ENCODE results near the gene FBF1.

The FBF1 gene

DNA sequence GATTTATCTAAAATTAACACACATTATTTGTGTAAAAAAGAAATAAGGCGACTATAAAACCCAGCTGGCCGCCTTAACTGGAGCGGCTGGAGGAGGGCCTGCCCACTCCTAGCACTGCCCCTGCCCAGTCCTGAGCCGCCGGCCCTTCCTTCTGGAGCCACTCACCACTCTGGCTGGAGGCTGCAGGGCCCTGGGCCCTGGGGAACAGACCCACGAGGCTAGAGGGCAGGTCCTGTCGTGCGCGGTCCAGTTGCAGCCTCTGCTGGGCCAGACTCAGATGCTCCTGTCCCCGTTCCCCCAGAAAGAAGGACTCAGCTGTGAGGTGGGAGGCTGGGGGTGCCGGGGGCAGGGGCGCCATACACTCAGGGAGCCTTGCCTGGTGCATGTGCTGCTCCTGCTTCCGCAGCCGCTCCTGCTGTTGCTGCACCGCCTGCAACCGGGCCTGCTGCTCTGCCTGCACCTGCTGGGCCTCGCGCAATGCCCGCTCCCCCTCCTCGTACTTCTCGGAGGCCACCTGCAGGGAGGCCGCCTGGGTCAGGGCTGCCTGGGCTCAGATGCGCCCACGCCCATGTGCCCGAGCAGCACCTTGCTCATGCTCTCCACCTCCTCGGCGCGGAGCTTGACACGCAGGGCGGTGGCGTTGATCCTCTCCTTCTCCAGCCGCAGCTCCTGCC, 27.2 kb downstream of the FBF1 start:
- peak; percentile 54 to 79 for DNase-seq

DNA sequence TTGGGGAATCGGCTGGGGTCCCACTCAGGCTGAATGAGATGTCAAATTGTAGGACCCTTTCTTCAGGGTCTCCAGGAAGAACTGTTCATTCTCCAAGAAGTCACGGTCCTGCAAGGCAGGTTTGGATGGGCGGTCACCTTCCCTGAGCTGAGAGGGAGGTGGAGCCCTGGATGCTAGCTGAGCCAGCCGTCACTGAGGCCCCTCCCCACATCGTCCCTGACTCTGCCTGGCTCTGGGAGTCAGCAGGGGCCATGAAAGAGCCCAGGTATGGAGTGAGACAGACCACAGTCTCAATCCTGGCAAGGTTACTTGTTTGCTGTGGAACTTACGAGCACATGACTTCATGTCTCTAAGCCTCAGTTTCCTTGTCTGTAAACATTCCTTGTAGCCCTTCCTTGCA, 30.1 kb downstream of the FBF1 start:
- DNase-seq = peak; percentile 28 to 52

DNA sequence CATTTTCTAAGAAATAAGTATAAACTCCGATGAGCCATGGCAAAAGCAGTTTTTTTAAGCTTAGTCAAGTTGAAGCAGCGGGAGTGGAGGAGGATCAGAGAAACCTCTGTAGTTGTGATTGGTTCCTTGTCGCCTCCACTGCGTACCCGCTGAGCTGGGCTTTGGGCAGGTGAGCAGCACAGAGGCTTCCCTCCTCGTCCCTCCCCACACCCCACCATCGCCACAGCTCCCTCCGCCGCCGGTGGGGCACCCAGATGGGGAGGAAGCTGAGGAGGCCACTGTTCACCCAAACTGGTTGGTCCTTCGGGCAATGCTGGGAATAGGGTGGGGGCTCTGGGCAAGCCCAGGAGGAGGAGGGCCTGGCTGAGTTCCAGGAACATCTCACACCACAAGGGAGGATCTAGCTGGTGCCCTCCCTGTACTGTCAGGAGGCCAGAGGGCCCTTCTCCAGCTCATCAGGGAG, 31.0 kb downstream of the FBF1 start:
- peak; percentile 90 to 92 for DNase-seq

DNA sequence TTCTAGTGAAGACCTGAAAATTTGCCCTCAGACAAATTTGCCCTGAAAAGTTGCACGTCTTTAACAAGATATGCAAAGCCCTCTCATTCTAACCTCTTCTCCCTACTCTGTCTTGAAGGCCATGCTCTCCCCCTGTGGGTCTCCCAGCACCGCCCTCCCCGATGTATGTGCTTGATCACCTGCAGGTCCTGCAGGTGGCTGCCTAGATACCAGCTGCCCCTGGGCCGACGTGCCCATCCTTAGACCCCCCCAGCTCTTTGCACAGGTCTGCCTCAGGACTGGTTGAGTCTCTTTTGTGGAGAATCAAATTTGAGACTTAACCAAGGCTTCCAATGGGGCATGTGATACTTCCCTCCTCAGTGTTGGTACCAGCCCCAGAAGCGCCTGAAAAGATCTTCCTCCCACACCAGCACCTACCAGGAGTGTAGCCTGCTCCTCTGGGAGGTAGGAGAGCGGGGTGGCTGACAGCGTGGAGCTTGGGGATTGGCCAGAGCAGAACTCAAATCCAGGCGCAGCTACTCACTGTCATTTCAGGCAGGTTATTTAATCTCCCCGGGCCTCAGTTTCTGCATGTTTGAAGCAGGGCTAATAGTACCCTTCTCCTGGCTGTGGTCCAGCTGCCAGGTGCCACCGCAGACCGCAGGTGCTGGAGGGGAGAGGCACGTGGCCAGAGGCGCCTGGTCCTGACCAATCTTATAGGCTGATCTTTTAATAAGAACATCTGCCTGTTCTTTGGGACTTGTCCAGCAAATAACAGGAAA, 31.6 kb downstream of the FBF1 start:
- DNase-seq = peak; percentile 85 to 92

DNA sequence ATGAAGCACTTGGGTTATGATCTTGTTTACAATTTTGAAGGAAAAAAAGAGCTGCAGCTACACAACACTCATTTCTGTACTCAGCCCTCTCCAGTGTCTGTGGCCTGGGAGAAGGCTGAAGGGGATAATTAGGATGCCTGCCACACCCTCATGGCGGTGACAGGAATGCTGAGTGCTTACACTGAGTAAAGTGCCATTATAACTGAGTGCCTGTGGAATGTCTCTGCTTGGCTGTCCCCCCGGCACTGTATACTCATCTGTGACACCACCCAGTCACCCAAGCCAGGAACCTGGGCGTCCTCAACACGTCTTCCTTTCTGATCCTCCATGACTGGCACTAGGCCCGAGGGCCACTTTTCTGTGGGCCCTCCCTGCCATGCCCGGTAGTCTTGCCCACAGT, 32.6 kb downstream of the FBF1 start:
- DNase-seq = no peak

DNA sequence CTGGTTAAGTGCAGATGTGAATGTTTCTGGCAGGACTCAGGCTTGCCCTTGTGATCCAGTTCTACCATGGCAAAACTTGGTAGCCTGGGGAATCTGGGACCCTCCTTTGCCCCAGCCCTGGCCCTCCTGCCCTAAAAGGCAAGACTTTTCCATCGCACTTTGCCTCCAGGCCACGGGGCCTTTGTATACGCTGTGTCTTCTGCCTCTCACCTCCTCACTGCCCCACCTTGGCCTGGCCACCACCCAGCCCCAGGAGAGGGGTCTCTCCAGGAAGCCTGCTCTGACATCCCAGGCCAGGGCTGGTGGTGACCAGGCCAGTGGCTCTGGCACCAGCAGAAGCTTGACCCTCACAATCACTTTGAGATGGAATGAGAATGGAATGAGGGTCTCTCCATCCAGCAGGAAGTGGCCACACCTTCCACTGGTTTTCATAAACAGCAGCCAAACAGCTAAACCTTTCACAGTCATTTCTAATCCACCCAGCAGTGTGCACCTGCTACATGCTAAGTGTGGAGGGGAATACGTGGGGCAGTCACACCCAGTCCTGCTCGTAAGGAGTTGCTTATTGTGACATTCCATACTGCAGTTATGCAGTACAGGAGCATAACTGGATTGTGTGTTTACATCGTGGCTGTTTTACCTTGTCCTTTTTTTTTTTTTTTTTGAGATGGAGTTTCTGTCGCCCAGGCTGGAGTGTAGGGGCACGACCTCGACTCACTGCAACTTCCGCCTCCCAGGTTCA, 34.5 kb downstream of the FBF1 start:
- no peak for DNase-seq

DNA sequence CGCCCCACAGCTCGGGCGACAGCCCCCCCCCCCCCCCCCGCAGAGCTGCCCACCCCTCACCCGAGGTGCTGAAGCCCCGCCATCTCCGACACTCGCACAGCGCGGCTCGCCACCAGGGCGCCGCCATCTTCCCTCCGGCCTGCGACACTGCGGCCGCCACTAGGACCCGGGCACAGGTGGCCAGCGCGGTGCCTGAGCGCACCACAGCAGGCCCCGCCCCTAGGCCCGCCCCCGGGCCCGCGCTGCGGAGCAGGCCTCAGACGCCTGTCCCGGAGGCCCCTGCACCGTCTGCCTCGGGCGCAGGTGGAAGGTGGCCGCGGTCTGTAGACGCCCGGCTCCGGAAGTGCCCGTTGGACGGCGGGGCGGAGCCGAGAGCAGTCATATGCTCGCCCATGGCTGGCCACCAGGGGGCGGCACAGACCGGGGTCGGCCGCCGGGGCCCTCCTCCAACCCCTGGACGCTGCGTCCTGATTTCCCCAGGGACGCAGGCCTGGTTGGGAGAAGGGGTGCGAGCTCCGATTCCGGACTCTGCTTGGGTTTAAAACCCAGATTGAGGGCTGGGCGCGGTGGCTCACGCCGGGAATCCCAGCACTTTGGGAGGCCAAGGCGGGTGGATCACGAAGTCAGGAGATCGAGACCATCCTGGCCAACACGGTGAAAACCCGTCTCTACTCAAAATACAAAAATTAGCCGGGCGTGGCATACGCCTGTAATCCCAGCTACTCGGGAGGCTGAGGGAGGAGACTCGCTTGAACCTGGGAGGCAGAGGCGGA, 35.9 kb downstream of the FBF1 start, which contains the start of gene MRPL38:
MRPL38 (minus strand) TSS at position 136 of the 773 bp plus-strand sequence; CDS start at position 127, 9 bp downstream.
- DNase-seq = peak; percentile 97 to 98

DNA sequence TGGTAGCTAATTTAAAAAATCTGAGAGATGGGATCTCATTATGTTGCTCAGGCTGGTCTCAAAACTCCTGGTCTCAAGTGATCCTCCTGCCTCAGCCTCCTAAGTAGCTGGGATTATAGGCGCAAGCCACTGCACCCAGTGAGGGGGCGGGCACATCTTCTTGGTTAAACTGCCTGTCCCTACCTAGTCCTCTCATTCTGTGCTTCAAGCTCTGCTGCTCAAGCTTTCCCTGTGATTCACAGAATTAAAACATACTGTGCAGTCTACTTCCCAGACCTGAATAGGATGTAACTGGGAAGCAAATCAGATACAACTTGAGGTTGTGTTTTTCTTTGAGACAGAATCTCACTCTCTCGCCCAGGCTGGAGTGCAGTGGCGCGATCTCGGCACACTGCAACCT, 38.4 kb downstream of the FBF1 start:
- DNase-seq = no peak

DNA sequence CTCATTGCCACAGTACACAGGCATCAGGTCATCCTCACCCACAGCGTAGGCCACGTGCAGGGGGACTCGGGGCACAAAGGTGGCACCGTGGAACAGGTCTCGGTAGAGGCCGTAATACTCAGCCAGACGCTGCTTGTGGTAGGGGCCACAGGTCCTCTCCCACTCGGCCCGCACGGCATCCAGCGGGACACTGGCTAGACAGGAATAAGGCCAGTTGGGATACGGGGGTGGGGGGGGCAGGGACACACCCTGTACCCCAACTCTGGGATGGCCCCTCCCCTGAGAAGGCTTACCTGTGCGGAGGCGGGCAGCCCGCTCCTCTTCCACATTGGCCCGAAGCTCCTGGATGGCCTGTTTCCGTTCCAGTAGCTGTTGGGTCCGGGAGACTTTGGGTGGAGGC, 39.1 kb downstream of the FBF1 start:
- no peak for DNase-seq

DNA sequence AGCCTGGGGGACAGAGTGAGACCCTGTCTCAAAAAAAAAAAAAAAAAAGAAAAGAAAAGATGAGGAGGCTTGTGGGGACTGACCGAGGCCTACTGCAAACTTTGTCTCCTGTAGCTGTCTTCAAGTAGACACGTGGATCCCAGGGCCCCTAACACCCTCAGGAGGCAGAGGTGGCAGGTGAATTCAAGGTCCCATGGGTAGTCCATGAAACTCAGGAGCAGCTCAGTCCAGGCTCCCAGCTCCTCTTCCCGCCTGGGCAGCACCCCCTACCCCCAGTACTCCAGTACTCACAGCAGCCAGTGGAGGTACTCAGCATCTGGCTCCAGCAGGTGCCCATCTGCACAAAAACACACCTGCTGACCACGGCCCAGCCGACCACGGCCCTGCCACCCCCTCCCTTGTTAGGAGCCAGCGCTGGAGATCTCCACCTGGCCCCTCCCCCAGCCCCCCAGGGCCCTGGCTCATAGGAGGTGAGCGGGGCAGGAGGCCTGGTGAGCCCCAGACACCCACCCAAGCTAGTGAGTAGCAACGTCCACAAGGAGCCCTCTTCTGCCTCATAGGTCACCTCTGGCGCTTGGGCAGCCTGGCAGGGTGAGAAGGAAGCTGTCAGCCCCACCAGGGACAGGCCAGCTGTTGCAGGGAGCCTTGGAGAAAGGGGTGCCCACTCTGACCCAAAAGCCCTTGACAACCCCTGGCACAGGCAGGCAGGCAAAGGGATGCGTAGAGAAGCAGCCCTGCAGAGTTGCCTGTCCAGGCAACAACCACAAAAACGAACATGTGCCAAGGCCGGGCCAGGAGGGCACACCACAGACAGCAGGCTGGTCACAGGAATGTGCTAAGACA, 39.9 kb downstream of the FBF1 start:
- DNase-seq = no peak

DNA sequence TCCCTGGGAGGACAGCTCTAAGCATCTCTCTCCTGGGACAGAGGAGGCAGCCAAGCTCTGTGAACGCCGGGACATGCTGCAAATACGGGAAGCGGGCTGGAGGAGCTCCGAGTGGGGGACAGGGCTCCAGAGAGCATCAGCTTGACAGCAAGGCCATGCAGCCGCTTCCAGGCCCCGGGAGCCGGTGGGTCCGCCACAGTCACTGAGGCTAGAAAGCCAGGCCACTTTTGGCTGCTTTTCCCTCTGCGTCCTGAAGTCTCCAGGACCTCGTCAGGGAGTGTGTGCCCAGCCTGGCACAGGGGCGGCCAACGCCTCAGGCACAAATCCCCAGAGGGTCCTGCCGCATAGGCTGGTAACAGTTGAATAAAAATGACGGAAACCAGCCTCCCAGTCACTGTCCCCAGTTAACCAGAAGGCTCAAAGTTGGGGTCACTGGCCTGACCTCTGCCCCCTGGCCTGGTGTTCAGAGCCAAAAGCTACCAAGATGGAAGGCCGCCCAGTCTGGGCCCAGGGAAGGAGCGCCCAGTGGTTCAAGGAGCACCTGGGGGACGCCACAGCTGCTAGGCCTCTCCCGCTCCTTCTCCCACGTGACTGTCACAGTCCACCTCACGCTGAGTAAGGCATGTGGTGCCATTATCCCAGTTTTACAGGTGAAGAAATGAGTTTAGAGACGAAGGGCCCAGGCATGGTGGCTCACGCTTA, 40.9 kb downstream of the FBF1 start:
- no peak for DNase-seq

DNA sequence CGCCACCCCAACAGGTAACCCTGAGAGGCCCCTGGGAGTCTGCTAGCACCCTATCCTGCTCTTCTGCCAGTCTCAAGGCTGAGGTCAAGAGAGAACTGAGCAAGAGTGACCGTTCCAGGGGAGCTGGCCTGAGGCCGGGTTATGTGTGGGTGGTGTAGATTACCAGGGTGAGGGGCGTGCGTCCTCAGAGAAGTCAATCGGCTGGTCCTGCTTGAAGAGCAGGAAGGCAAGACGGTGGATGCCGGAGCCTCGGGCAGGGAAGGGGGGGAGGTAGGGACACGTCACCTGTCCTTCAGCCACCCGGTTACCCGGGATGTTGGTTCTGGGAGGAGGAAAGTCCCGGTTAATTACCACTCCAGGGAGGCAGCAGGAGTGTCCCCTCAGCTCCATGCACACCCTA, 41.5 kb downstream of the FBF1 start:
- DNase-seq = no peak

DNA sequence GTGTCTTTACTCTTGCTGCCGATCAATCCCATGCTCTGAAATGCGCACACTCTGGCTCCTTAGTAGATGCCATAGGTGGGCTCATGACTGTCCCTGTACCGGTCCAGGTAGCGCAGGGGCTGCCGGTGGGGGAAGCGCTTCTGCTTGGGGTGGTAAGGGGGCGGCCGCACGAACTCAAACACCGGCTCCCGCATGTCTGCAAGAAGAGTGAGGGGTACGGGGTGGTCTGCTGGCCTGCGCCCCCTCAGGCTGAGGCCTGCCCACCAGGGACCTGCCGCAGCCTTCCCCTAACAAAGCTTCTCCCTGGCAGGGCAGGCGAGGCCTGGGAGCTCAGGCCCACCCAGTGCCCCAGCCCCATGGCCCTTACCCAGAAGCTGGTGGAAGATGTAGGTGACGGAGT, 42.1 kb downstream of the FBF1 start:
- no peak for DNase-seq

DNA sequence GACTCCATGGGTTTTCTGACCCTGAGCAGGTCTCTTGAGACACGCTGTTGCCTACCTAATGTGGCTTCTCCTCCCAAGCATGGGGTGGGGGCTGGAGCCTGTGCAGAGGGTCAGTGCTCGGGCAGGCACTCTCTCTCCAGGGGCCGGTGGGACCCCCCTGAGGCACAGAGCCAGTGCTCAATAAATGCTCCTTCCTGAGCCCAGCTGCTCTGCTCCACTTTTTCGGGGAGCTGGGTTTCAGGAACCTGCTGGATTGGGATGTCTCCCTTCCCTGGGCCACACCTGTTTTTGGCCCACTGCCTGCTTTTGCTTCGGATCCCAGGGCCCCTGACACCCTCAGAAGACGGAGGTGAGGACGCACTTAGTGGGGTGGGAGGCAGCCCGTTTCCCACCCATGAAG, 42.8 kb downstream of the FBF1 start:
- DNase-seq = no peak

DNA sequence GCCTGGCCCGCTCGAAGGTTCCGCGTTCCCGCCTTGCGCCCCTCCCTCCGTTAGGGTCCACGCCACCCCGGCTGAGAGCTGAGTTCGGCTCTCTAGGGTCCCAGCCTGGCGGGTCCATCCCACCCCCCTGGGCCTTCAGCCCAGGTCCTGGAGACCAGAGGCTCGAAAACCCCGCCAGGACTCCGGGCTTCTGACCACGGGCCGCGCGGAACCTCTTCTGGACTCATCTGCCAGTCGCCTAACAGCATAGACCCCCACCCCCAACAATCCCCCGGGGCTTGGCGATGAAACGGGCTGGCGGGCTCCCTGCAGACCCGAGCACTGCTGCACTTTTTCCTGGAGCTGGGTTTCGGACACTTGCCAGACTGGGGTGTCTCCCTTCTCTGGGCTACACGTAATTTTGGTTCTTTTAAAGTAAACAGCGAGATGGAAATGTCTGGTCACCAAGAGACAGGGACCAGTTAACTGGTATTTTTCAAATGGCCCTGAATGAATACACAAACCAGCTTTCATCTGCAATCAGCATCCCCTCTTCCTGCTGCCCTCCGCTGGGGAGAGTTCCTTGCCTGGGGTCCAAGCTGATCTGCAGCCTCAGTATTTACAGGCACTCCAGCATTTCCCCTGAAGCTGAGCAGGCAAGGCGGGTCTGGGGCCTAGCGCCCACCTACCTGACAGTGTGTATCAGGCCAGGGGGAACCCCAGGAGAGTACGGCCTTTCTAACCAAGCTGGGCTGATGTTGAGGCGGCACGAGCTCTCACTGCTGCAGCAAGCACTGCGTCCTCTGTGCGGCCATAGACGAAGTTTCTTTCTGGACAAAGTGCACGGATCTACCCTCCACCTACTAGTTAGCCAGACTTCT, 43.5 kb downstream of the FBF1 start:
- DNase-seq = no peak

DNA sequence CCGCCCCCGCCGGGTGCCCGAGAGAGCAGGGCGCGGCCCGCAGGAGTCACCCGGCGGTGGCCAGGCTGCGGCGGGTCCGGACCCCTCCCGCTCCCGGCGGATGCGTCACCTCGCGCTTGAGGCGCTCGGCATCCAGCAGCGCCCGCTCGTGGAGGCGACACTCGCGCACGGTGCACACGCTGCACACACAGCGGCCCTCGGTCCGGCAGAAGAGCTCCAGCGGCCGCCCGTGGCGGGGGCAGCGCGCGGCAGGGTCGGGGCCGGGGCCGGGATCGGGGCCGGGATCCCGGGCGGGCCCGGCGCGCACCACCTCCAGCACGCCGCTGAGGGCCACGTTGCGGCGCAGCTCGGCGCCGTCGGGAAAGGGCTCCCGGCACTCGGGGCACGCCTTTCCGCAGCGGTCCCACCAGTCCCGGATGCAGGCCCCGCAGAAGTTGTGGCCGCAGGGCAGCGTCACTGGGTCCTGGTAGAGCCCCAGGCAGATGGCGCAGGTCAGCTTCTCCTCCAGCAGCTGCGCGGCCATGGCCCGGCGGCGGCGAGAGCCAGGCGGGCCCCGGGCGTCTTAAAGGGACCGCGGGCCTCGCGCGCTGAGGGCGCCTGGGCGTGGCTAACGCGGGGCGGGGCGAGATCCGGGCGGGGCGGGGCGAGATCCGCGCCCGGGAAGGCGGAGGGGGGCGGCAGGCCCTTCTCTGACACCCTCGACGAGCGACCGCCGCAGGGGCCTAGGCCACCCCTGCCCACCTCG, 44.3 kb downstream of the FBF1 start, which contains the start of gene TRIM65:
TRIM65 (minus strand) TSS at position 537 of the 745 bp plus-strand sequence; CDS start at position 523, 14 bp downstream.
- DNase-seq = peak; percentile 60 to 86

DNA sequence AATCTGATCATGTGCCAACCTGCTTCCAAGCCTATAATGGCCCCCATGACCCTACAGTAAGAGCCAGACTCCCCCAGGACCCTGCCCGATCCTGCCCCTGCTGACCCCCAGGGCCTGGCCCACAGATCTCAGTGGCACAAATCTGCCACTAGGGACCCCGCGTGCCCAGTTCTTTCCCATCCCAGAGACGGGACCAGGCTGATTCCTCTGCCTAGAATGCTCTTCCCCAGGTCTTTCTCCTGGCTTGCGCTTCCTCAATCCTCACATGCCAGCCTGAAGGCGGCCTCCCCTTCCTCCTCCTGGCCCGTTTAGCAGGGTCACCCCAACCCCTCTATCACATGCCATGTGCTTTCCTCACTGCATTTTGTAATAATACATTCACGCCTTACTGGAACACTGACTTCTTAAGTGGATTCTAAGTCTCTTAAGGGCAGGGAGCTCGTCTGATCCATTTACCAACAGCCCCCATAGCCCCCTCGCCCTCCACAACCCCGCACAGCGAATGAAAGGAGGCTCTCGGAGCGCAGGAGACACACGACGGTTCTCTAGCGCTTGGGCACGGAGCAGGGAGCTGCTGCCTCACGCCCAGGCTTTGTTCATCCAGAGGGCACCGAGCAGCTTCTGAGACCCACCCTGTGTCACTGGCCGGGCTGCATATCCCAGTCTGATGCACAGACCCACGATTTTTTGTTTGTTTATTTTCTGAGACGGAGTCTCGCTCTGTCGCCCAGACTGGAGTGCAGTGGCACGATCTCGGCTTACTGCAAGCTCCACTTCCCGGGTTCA, 45.3 kb downstream of the FBF1 start:
- peak; percentile 45 to 55 for DNase-seq

DNA sequence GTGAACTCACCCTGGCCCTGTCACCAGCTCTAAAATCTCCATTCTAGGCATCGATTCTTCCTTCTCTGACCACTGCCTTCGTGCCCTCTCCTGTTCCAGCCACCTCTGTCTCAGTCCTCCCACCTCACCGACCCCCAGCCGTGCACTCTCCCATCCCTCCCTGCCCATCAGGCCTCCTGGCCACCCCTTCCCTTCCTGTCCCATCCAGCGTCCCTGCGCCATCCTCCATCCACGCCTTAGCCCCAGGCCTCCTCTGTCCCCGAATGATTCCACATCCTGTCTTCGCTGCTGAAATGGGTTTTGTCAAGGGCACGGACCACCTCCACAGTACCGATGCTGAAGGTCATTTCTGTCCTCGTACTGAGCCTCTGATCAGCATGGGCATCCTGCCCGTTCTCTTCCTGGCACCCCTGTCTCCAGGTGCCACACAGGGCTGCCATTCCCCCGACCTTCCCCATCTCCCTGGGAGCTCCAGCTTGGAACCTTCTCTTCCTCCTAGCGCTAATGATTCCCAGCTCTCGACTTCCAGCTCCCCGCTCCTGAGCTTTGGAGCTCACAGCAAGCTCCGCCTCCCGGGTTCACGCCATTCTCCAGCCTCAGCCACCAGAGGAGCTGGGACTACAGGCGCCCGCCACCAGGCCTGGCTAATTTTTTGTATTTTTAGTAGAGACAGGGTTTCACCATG, 46.7 kb downstream of the FBF1 start:
- no peak for DNase-seq
